KOPT-K1 (cell line): ENCODE results near the gene CHST7.
"Not testable (repeated sequence)": the region's sequence is repeated elsewhere in the genome, so short reads cannot be mapped to it uniquely, and the experiment has no call there.

ENCODE experiments used
- H3K27ac ChIP-seq: fragments of 200-600 bp; sonication (generic); 2 replicates; pipeline ENCODE4 v1.5.1; 2016; ENCODE audit warnings: antibody characterized with exemption, mild to moderate bottlenecking, low read depth, low read length; ENCODE audit not compliant: poor library complexity, severe bottlenecking
- H3K36me3 ChIP-seq: fragments of 200-600 bp; sonication (generic); 2 replicates; pipeline ENCODE4 v1.5.1; 2017; ENCODE audit warnings: antibody characterized with exemption, mild to moderate bottlenecking, low read length, moderate library complexity; ENCODE audit not compliant: insufficient read depth
- H3K9me3 ChIP-seq: fragments of 200-600 bp; sonication (generic); 2 replicates; pipeline ENCODE4 v1.5.1; 2017; ENCODE audit warnings: antibody characterized with exemption, low read length, mild to moderate bottlenecking; ENCODE audit not compliant: insufficient read depth, poor library complexity, severe bottlenecking

Gene CHST7

GRCh38 chrX:46573331-46573891, at the start of gene CHST7:
CHST7 (plus strand) TSS chrX:46573765; CDS start chrX:46573932, 167 bp downstream.
- Histone ChIP-seq H3K9me3 (no peaks in the 10 kb centered on the region), H3K36me3 (no peaks in the 10 kb centered on the region; the same call in 1 of the 2 replicates), H3K27ac (peak within 1 kb of the TSS; percentile 57)

- not testable (repeated sequence) for H3K9me3 ChIP-seq, H3K36me3 ChIP-seq, H3K27ac ChIP-seq
Observed at GRCh38 chrX:46528640-46529039, 44.9 kb upstream of the CHST7 start.

GRCh38 chrX:46529740-46530403, 43.7 kb upstream of the CHST7 start:
- H3K36me3 ChIP-seq, H3K9me3 ChIP-seq, H3K27ac ChIP-seq: not testable (repeated sequence)

GRCh38 chrX:46530404-46530908, 43.1 kb upstream of the CHST7 start:
- not testable (repeated sequence) for H3K27ac ChIP-seq, H3K9me3 ChIP-seq, H3K36me3 ChIP-seq

GRCh38 chrX:46531442-46531841, 42.1 kb upstream of the CHST7 start:
- H3K9me3 ChIP-seq, result no peaks in the 10 kb centered on the region
- no peak overlapping the region for H3K27ac ChIP-seq
- no peaks in the 10 kb centered on the region; the same call in 1 of the 2 replicates for H3K36me3 ChIP-seq

GRCh38 chrX:46543441-46543840, 30.1 kb upstream of the CHST7 start:
- no peaks in the 10 kb centered on the region for H3K9me3 ChIP-seq
- H3K27ac ChIP-seq, result no peak overlapping the region
- H3K36me3 ChIP-seq, result peaks cover 12% of the 10 kb centered on the region

- H3K9me3 ChIP-seq, result not testable (repeated sequence)
- peak overlapping the region; percentile 83 for H3K27ac ChIP-seq
- H3K36me3 ChIP-seq, result peaks cover 18% of the 10 kb centered on the region
Observed at GRCh38 chrX:46544527-46544926, 29.0 kb upstream of the CHST7 start.

GRCh38 chrX:46545111-46546005, 28.2 kb upstream of the CHST7 start, which contains the start of gene ZNF674:
ZNF674 (minus strand) TSS chrX:46545421; CDS start chrX:46542087, 3,334 bp downstream.
- Histone ChIP-seq H3K27ac (peak within 1 kb of the TSS; percentile 83), H3K36me3 (peaks cover 18% of the 10 kb centered on the region), H3K9me3 (no peaks in the 10 kb centered on the region)

GRCh38 chrX:46547857-46548256, 25.7 kb upstream of the CHST7 start:
- no peak overlapping the region for H3K27ac ChIP-seq
- H3K36me3 ChIP-seq, result peaks cover 18% of the 10 kb centered on the region
- no peaks in the 10 kb centered on the region for H3K9me3 ChIP-seq

GRCh38 chrX:46549914-46550313, 23.7 kb upstream of the CHST7 start:
- Histone ChIP-seq H3K9me3 (no peaks in the 10 kb centered on the region), H3K36me3 (peaks cover 18% of the 10 kb centered on the region), H3K27ac (no peak overlapping the region)

- peaks cover 16% of the 10 kb centered on the region for H3K36me3 ChIP-seq
- no peak overlapping the region for H3K27ac ChIP-seq
- H3K9me3 ChIP-seq, result no peaks in the 10 kb centered on the region
Observed at GRCh38 chrX:46551494-46552128, 22.0 kb upstream of the CHST7 start.

GRCh38 chrX:46553935-46554334, 19.6 kb upstream of the CHST7 start:
- H3K36me3 ChIP-seq, result peaks cover 1% of the 10 kb centered on the region; the same call in 1 of the 2 replicates
- no peak overlapping the region for H3K27ac ChIP-seq
- H3K9me3 ChIP-seq, result no peaks in the 10 kb centered on the region

GRCh38 chrX:46554942-46555341, 18.6 kb upstream of the CHST7 start:
- Histone ChIP-seq H3K9me3 (no peaks in the 10 kb centered on the region), H3K36me3 (no peaks in the 10 kb centered on the region), H3K27ac (no peak overlapping the region)

GRCh38 chrX:46559062-46559461, 14.5 kb upstream of the CHST7 start:
- H3K27ac ChIP-seq, result no peak overlapping the region
- no peaks in the 10 kb centered on the region for H3K9me3 ChIP-seq
- H3K36me3 ChIP-seq, result no peaks in the 10 kb centered on the region
